Stimulated activated memory B cell treated with anti-CD40 and anti-IgM and Interleukin-4, amounts not matched to agents 10 μg/mL and 1 μg/mL and 100 μg/mL, for 72 hours (primary cell): Measurements from ENCODE around the gene AP1S3.
"Not testable (repeated sequence)": the region's sequence is repeated elsewhere in the genome, so short reads cannot be mapped to it uniquely, and the experiment has no call there.

Experiments
- ATAC-seq: fragments of 150-1000 bp; cut with Tn5 transposase; 2 replicates; pipeline ENCODE4 v1.10.0; 2021
- H3K27ac Mint-ChIP-seq: one replicate; pipeline ENCODE4 v1.8.0; 2022; ENCODE audit warnings: mild to moderate bottlenecking, mixed read lengths
- H3K27me3 Mint-ChIP-seq: one replicate; pipeline ENCODE4 v1.8.0; 2022; ENCODE audit warnings: mixed read lengths
- H3K36me3 Mint-ChIP-seq: one replicate; pipeline ENCODE4 v1.8.0; 2022; ENCODE audit warnings: mixed read lengths
- H3K4me1 Mint-ChIP-seq: one replicate; pipeline ENCODE4 v1.8.0; 2022; ENCODE audit warnings: mixed read lengths
- H3K4me3 Mint-ChIP-seq: one replicate; pipeline ENCODE4 v1.8.0; 2022; ENCODE audit warnings: mild to moderate bottlenecking, moderate library complexity, mixed read lengths
- H3K9me3 Mint-ChIP-seq: one replicate; pipeline ENCODE4 v1.8.0; 2022; ENCODE audit warnings: mixed read lengths

The AP1S3 gene

GRCh38 chr2:223829128-223829527, 8.3 kb downstream of the AP1S3 start:
- Mint-ChIP-seq H3K4me1 (peaks cover 60% of the 10 kb centered on the region), H3K9me3 (peaks cover 4% of the 10 kb centered on the region), H3K27ac (no peak overlapping the region), H3K4me3 (no peak overlapping the region), H3K27me3 (no peaks in the 10 kb centered on the region), H3K36me3 (peaks cover 58% of the 10 kb centered on the region)
- ATAC-seq, result no peak

GRCh38 chr2:223828314-223828713, 9.1 kb downstream of the AP1S3 start:
- H3K27ac Mint-ChIP-seq, result no peak overlapping the region
- no peak for ATAC-seq
- H3K27me3 Mint-ChIP-seq, result no peaks in the 10 kb centered on the region
- H3K4me1 Mint-ChIP-seq, result peaks cover 65% of the 10 kb centered on the region
- peaks cover 4% of the 10 kb centered on the region for H3K9me3 Mint-ChIP-seq
- peaks cover 61% of the 10 kb centered on the region for H3K36me3 Mint-ChIP-seq
- H3K4me3 Mint-ChIP-seq, result no peak overlapping the region

GRCh38 chr2:223826995-223827394, 10.4 kb downstream of the AP1S3 start:
- Mint-ChIP-seq H3K27ac (no peak overlapping the region), H3K4me1 (peaks cover 65% of the 10 kb centered on the region), H3K9me3 (peaks cover 4% of the 10 kb centered on the region), H3K36me3 (peaks cover 60% of the 10 kb centered on the region), H3K27me3 (no peaks in the 10 kb centered on the region), H3K4me3 (no peak overlapping the region)
- no peak for ATAC-seq

- H3K27me3 Mint-ChIP-seq, result no peaks in the 10 kb centered on the region
- H3K9me3 Mint-ChIP-seq, result peaks cover 4% of the 10 kb centered on the region
- no peak overlapping the region for H3K4me3 Mint-ChIP-seq
- H3K27ac Mint-ChIP-seq, result peak overlapping the region; percentile 42
- ATAC-seq, result no peak
- H3K4me1 Mint-ChIP-seq, result peaks cover 64% of the 10 kb centered on the region
- peaks cover 62% of the 10 kb centered on the region for H3K36me3 Mint-ChIP-seq
These were observed 13.1 kb downstream of the AP1S3 start for GRCh38 chr2:223824301-223824700.

- H3K4me1 Mint-ChIP-seq, result peaks cover 70% of the 10 kb centered on the region
These were observed 14.6 kb downstream of the AP1S3 start for GRCh38 chr2:223822818-223823217.

GRCh38 chr2:223820549-223820948, 16.8 kb downstream of the AP1S3 start:
- ATAC-seq, result no peak
- H3K27me3 Mint-ChIP-seq, result no peaks in the 10 kb centered on the region
- peak overlapping the region; percentile 24 for H3K27ac Mint-ChIP-seq
- no peak overlapping the region for H3K4me3 Mint-ChIP-seq
- H3K36me3 Mint-ChIP-seq, result peaks cover 60% of the 10 kb centered on the region
- peaks cover 4% of the 10 kb centered on the region for H3K9me3 Mint-ChIP-seq
- H3K4me1 Mint-ChIP-seq, result peaks cover 73% of the 10 kb centered on the region

More at GRCh38 chr2:223822818-223823217, 14.6 kb downstream of the AP1S3 start:
- ATAC-seq, result peak; percentile 79
- Mint-ChIP-seq H3K36me3 (peaks cover 59% of the 10 kb centered on the region), H3K4me3 (peak overlapping the region; percentile 11), H3K27me3 (no peaks in the 10 kb centered on the region), H3K27ac (peak overlapping the region; percentile 42), H3K9me3 (peaks cover 4% of the 10 kb centered on the region)

- peaks cover 73% of the 10 kb centered on the region for H3K4me1 Mint-ChIP-seq
- H3K9me3 Mint-ChIP-seq, result no peaks in the 10 kb centered on the region
- no peak for ATAC-seq
- peaks cover 59% of the 10 kb centered on the region for H3K36me3 Mint-ChIP-seq
- H3K4me3 Mint-ChIP-seq, result no peak overlapping the region
- H3K27ac Mint-ChIP-seq, result no peak overlapping the region
- no peaks in the 10 kb centered on the region for H3K27me3 Mint-ChIP-seq
These were observed 17.5 kb downstream of the AP1S3 start for GRCh38 chr2:223819891-223820290.

GRCh38 chr2:223815884-223816570, 21.4 kb downstream of the AP1S3 start:
- ATAC-seq, result no peak
- Mint-ChIP-seq H3K36me3 (peaks cover 36% of the 10 kb centered on the region), H3K4me3 (no peak overlapping the region), H3K27ac (peak overlapping the region; percentile 32), H3K9me3 (no peaks in the 10 kb centered on the region), H3K27me3 (no peaks in the 10 kb centered on the region), H3K4me1 (peaks cover 68% of the 10 kb centered on the region)

- Mint-ChIP-seq H3K9me3 (no peaks in the 10 kb centered on the region), H3K27me3 (no peaks in the 10 kb centered on the region), H3K27ac (peak overlapping the region; percentile 32)
These were observed 22.0 kb downstream of the AP1S3 start for GRCh38 chr2:223815186-223815883.

GRCh38 chr2:223814764-223815163, 22.6 kb downstream of the AP1S3 start:
- not testable (repeated sequence) for H3K9me3 Mint-ChIP-seq, H3K4me3 Mint-ChIP-seq, ATAC-seq, H3K27me3 Mint-ChIP-seq
- peaks cover 69% of the 10 kb centered on the region for H3K4me1 Mint-ChIP-seq
- peak overlapping the region; percentile 32 for H3K27ac Mint-ChIP-seq
- H3K36me3 Mint-ChIP-seq, result peaks cover 29% of the 10 kb centered on the region

More at GRCh38 chr2:223815186-223815883, 22.0 kb downstream of the AP1S3 start:
- H3K36me3 Mint-ChIP-seq, result peaks cover 29% of the 10 kb centered on the region
- peaks cover 63% of the 10 kb centered on the region for H3K4me1 Mint-ChIP-seq
- no peak for ATAC-seq
- H3K4me3 Mint-ChIP-seq, result no peak overlapping the region

GRCh38 chr2:223813329-223813728, 24.1 kb downstream of the AP1S3 start:
- Mint-ChIP-seq H3K4me1 (peaks cover 70% of the 10 kb centered on the region), H3K9me3 (no peaks in the 10 kb centered on the region), H3K36me3 (peaks cover 38% of the 10 kb centered on the region), H3K27ac (peak overlapping the region; percentile 10), H3K27me3 (no peaks in the 10 kb centered on the region), H3K4me3 (no peak overlapping the region)
- no peak for ATAC-seq

GRCh38 chr2:223811757-223812156, 25.6 kb downstream of the AP1S3 start:
- Mint-ChIP-seq H3K4me1 (peaks cover 60% of the 10 kb centered on the region), H3K36me3 (peaks cover 40% of the 10 kb centered on the region), H3K4me3 (no peak overlapping the region), H3K9me3 (no peaks in the 10 kb centered on the region), H3K27ac (no peak overlapping the region), H3K27me3 (no peaks in the 10 kb centered on the region)
- no peak for ATAC-seq

- H3K27me3 Mint-ChIP-seq, result no peaks in the 10 kb centered on the region
- peak overlapping the region; percentile 93 for H3K27ac Mint-ChIP-seq
- ATAC-seq, result no peak
- peaks cover 35% of the 10 kb centered on the region for H3K36me3 Mint-ChIP-seq
- peak overlapping the region; percentile 67 for H3K4me3 Mint-ChIP-seq
- H3K4me1 Mint-ChIP-seq, result peaks cover 57% of the 10 kb centered on the region
- no peaks in the 10 kb centered on the region for H3K9me3 Mint-ChIP-seq
These were observed 32.4 kb downstream of the AP1S3 start for GRCh38 chr2:223805008-223805407.

GRCh38 chr2:223801736-223802135, 35.6 kb downstream of the AP1S3 start:
- peak overlapping the region; percentile 88 for H3K27ac Mint-ChIP-seq
- no peaks in the 10 kb centered on the region for H3K9me3 Mint-ChIP-seq
- H3K4me3 Mint-ChIP-seq, result no peak overlapping the region

GRCh38 chr2:223800908-223801307, 36.5 kb downstream of the AP1S3 start:
- peaks cover 24% of the 10 kb centered on the region for H3K36me3 Mint-ChIP-seq
- peak; percentile 61 for ATAC-seq

More at GRCh38 chr2:223801736-223802135, 35.6 kb downstream of the AP1S3 start:
- H3K27me3 Mint-ChIP-seq, result no peaks in the 10 kb centered on the region
- ATAC-seq, result no peak
- H3K36me3 Mint-ChIP-seq, result peaks cover 22% of the 10 kb centered on the region
- H3K4me1 Mint-ChIP-seq, result peaks cover 73% of the 10 kb centered on the region

More at GRCh38 chr2:223800908-223801307, 36.5 kb downstream of the AP1S3 start:
- Mint-ChIP-seq H3K4me1 (peaks cover 75% of the 10 kb centered on the region), H3K4me3 (no peak overlapping the region), H3K9me3 (no peaks in the 10 kb centered on the region), H3K27ac (peak overlapping the region; percentile 88), H3K27me3 (no peaks in the 10 kb centered on the region)
